HL-60/S4 (cell line): Measurements from ENCODE around the gene DDX3X.
"Not testable (repeated sequence)": the region's sequence is repeated elsewhere in the genome, so short reads cannot be mapped to it uniquely, and the experiment has no call there.

Experiments
- in situ Hi-C: fragments of 300-500 bp; cut with MboI; formaldehyde crosslinking; loops from 2 replicates; pipeline ENCODE4 v1.14.3; 2022; ENCODE audit warnings: low sequenced_read_pairs

The DDX3X gene

GRCh38 chrX:41409006-41409405, 75.0 kb downstream of the DDX3X start:
- in situ Hi-C loops, result no loop called here

- in situ Hi-C loops, result not testable (repeated sequence)
These were observed 77.3 kb downstream of the DDX3X start for GRCh38 chrX:41411222-41411621.

DNA sequence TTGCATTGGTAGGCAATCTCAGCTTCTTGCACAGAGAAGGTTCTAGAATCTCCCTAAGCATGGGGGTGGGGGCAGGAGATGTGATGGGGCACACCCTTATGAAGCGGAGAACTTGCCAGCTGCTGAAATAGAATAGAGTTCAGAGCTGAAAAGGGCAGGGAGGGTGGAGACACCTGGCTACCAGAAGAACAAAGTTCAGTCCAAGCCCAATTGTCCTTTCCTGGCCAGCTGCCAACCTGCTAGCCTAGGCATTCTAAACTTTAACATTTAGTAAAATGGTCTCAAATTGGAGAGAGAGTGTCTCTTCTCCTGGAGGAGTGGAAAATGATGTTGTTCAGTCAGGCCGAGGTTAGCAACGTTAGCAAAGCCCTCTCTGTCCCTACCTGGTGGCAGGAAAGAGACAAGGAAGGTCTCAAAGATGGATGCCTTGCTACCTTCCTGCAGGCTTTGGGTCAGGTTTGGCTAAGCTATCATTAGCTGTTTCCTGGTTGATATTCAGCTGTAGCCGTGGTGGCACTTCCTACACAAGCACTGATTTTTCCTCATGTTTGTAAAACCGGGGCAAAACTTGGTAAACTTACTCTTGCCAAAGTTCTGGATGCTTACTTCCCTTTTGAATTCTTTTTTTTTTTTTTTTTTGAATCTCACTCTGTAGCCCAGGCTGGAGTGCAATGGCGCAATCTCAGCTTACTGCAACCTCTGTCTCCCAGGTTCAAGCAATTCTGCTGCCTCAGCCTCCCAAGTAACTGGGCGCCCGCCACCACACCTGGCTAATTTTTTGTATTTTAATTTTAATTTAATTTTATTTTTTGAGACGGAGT, 78.5 kb downstream of the DDX3X start:
- in situ Hi-C loops, result no loop called here
